HG03558 (cell line): ENCODE measurements around the gene TMEM238.
"Not testable (repeated sequence)": the region's sequence is repeated elsewhere in the genome, so short reads cannot be mapped to it uniquely, and the experiment has no call there.

Experiments
- ATAC-seq: cut with Tn5 transposase; IDR thresholded peaks from one replicate; pipeline ENCODE4 v1.9.1; 2021; ENCODE audit warnings: moderate number of reproducible peaks; ENCODE audit not compliant: unreplicated experiment; ENCODE audit errors: extremely low read depth

TMEM238 gene

GRCh38 chr19:55341595-55342531 lies 42.2 kb downstream of the TMEM238 start:
- ATAC-seq, result no peak

- ATAC-seq, result no peak
Measured at GRCh38 chr19:55341171-55341588, 42.9 kb downstream of the TMEM238 start.

- ATAC-seq, result no peak
Measured at GRCh38 chr19:55340784-55341147, 43.3 kb downstream of the TMEM238 start.

GRCh38 chr19:55339889-55340783 lies 44.0 kb downstream of the TMEM238 start:
- no peak for ATAC-seq

GRCh38 chr19:55339105-55339888 lies 44.8 kb downstream of the TMEM238 start, which contains the start of gene KMT5C:
Gene KMT5C (plus strand): TSS chr19:55339876. CDS start chr19:55341937, 2,061 bp downstream.
- ATAC-seq, result peak; percentile 67

GRCh38 chr19:55336101-55336500 lies 48.0 kb downstream of the TMEM238 start:
- ATAC-seq, result no peak

- ATAC-seq, result no peak
Measured at GRCh38 chr19:55333870-55334269, 50.2 kb downstream of the TMEM238 start.

- not testable (repeated sequence) for ATAC-seq
Measured at GRCh38 chr19:55329791-55330190, 54.3 kb downstream of the TMEM238 start.
